SIG-M5 (cell line): ENCODE measurements around the gene ATXN7L1.
A peak's percentile ranks its signal among the peaks of the same experiment; 100 is the strongest.

Experiments used
- DNase-seq: peaks from one replicate; lab custom pipeline; 2025; lab: John Stamatoyannopoulos, UW

ATXN7L1 gene

GRCh38 chr7:105828141-105828540, 48.3 kb downstream of the ATXN7L1 start:
- DNase-seq, result no peak

- no peak for DNase-seq
Measured at GRCh38 chr7:105827151-105827875, 49.1 kb downstream of the ATXN7L1 start.

- DNase-seq, result no peak
Measured at GRCh38 chr7:105826143-105826542, 50.3 kb downstream of the ATXN7L1 start.

DNA sequence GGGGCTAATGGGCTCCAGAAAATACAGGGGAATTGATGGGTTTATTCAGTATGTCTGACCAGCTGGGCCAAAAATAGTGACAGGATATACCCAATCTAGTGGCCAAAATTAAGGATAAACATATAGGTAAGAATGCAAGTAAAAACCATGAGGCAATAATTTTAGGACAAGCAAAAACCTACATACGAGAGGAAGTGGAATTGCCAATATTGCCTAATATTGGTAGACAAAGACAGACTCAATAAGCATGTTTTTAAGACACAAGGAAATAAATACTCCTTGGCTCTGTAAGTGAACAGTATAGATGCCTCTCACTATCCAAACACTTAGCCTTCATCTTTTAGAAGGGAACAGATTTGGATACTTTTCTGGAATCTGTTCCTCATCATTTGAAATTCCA, 51.0 kb downstream of the ATXN7L1 start:
- no peak for DNase-seq

DNA sequence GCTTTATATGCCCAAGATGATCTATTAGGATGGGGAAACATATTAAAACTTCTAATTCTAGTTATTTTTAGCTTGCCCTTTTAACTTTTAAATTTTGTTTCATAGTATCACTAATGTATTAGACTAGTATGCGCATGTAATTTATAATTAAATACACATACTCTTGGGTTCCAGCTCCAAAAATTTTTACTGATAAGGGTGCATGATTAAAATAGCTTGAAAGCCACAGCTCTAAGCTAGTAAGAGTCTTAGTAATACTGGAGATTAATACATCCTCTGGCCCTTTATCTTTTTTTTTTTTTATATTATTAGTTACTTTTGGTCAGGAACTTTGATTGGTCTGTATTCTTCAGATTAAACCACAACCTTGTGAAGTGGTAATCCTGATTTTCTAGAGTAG, 53.6 kb downstream of the ATXN7L1 start:
- no peak for DNase-seq

DNA sequence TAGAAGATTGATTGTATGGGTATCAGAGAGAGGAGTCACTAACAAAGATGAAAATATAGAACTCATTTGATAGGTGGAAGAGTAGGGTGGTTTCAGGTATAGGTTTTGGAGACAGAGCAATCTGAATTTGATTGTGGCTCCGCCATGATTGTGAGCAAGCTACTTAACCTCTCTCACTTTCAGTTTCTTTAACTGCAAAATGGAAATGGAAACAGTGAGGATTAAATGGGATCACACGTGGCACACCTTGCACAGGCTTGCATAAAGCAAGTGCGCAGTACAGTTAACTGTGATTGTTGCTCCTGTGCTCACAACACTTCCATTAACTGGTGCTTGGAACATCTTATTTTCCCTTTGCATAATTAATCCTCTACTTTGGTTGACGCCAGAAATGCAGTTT, 54.9 kb downstream of the ATXN7L1 start:
- DNase-seq, result no peak

- no peak for DNase-seq
Measured at GRCh38 chr7:105820363-105821066, 55.9 kb downstream of the ATXN7L1 start.

DNA sequence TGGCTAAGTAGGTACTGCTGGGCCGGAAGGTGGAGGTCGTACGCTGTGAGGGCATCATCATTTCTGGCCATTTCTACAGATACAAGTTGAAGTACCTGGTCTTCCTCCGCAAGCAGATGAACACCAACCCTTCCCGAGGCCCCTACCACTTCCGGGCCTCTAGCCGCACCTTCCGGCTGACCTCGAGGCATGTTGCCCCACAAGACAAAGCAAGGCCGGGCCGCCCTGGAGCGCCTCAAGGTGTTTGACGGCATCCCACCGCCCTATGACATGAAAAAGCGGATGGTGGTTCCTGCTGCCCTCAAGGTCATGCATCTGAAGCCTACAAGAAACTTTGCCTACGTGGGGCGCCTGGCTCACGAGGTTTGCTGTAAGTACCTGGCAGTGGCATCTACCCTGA, 56.8 kb downstream of the ATXN7L1 start:
- DNase-seq, result no peak

DNA sequence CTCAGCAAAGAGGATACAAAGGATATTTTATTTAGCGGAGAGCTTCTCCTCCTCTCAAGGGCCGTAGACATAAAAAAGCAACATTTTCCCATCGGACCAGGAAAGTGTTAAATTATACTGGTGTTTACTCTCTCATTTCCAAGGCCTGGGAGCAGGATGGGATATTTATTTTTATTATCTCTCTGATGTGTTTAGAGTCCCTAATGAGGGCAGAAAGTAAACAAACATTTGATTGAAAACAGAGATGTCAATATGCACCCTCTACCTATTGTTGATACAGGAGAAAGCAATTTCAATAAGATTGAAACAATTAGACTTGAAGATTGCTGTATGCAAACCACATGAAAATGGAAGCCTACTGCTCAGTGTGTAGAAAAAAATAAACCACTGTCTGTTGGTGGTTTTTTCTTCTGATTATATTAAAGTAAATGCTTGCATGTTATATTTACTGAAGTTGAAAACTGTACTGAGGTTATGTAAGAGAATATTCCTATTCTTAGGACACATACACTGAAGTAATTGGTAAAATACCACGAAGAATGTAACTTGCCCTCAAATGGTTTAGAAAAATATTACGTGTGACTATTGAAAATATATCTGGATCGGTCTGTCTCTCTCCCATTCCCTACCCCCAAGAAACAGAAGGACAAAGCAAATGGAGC, 59.3 kb downstream of the ATXN7L1 start:
- DNase-seq, result no peak

DNA sequence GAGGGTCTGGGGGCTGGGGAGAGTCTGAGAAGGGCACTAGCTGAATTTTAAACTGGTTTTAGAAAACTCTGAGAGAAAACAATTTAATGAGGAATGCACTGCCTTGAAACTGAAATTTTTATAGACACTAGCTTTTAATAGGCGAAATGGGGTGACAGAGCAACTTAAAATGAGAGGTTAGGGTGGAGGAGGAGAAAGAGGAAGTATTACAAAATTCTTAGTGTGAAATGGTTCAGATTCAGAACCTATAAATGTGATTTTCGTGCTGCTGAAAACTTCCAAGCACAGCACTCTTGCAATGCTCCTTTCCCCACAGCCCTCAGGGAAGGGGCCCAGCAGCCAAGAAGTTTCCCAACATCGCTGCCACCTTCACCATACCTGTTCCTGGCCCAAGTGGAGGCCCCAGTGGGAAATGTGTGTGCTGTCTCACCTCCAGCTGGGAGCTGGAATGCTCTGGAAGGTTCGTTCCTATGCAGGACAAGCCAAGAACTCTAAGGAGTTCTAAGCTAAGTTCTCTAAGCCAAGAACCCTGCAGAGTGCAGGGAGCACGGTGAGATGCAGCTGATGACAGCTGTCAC, 60.0 kb downstream of the ATXN7L1 start:
- no peak for DNase-seq

- DNase-seq, result no peak
Measured at GRCh38 chr7:105815576-105815975, 60.8 kb downstream of the ATXN7L1 start.

DNA sequence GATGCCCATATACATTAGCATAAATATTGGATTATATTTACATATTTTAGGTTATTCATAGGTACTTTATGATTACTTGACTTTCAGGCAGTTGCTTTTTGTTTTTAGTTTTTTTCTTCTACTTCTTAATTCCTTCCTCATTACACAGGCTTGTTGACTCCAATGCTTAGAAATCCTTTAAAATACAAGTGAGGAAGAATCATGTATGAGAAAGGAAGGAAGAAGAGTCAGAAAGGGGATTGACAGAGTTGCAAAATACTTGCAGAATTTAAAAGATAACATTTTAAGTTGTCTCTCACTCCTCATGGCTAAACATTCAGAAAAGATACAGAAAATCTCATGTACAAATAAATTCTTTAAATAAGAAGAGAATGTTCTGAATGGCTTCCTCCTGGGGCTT, 61.9 kb downstream of the ATXN7L1 start:
- DNase-seq, result no peak

DNA sequence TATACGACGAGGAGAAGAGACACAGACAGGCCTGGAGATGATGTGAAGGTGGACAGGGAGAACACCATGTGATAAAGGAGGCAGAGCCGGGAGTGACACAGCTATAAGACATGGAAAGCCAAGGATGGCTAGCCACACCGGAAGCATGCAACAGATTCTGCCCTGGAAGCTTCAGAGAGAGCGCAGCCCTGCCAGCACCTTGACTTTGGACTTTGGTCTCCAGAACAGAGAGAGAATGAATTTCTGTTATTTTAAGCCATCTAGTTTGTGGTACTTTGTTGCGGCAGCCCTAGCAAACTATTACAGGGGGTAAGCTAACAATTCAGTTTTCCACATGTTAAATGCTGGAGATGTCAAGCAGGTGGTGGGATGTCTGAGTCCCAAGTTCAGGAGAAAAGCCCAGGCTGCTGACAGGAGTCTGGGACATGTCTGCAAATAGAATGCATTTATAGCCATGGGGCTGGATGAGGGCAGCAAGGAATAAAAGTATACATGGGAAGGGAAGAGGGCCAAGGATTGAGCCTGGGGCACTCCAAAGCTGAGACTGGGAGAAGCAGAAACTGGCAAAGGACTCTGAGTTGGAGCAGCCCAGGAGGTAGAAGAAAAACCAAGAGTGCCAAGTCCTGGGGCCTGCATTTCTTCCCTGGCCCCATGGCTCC, 65.1 kb downstream of the ATXN7L1 start:
- DNase-seq, result no peak

GRCh38 chr7:105810556-105810955, 65.8 kb downstream of the ATXN7L1 start:
- DNase-seq, result no peak

- peak; percentile 85 for DNase-seq
Measured at GRCh38 chr7:105808703-105809590, 67.5 kb downstream of the ATXN7L1 start.

DNA sequence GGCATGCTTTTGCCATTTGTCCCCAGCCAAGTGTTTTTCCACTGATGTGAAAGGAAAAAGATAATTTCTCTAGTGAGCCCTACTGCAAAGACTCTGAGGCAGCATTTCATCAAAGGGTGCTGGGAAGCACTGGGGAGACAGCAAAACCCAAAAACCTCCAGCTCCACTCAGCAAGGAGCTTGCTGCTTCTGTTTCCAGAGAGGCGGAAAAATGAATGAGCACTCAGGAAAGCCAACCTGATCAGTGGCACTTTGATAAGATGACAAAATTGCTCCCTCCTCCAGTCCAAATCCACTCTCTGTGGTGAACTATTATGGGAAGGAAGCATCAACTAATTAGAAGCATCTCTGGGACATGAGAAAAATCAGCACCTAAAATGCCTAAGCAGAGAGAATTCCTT, 68.2 kb downstream of the ATXN7L1 start:
- DNase-seq, result no peak

DNA sequence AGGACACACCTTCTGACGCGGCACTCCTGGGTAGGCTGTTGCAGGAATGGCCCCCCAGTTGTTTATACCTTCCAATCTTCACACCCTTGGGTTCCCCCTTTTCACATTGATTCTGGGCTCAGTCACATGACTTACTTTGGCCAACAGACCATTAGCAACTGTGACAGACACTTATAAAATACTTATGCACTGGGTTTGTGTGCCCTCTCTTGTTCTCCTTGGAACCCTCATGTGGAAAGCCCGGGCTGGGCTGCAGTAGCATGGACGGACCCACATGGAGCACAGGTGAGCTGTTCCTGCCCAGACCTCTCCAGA, 69.0 kb downstream of the ATXN7L1 start:
- DNase-seq, result no peak

DNA sequence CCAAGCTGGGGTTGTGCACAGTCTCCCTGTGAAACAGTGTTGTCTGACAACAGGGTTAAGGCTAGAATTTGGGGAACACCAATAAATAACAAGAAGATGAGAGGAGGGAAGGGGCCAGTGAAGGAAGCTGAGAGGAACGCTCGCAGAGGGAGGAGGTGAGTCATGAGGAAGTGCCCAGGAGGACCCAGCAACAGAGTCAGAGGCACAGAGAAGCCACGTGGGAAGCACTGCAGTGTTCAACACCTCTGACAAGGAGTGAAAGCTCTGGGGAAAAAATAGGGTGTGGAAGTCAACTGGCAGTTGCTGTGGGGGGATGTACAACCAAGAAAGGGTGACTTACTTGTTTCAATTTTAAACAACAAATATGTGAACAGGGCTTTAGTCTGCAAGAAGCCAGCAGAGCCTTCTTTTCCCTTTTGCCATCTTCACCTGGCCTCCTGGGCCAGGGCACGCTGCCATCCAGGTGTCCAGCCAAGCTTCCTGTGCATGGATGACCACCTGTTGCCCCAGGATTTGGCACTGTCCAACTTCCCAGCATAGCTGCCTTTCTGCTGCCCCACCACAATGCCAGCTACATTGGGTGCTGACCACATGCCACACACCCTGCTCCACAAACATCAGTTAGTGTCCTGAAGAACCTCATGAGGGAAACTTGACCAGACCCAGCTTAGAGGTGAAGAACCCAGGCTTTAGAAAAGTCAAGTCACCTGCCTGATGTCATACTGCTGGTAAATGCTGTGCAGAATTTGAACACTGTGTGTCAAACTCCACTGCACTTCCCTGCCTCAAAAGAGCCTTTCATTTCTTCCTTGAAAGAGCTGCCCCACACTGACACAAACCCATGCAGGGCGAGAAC, 69.6 kb downstream of the ATXN7L1 start:
- DNase-seq, result peak; percentile 32

- DNase-seq, result no peak
Measured at GRCh38 chr7:105805447-105806019, 70.9 kb downstream of the ATXN7L1 start.

GRCh38 chr7:105803429-105803736, 73.0 kb downstream of the ATXN7L1 start:
- no peak for DNase-seq
